ENCODE data around the gene SIPA1L2. TPM values are rescaled to one million over a fixed set of nuclear protein-coding genes. Genes with fewer than 3 reads are reported as not detected.

The SIPA1L2 gene
- total RNA-seq, 1 donor from 2014 or later = 81.4 TPM

DNA sequence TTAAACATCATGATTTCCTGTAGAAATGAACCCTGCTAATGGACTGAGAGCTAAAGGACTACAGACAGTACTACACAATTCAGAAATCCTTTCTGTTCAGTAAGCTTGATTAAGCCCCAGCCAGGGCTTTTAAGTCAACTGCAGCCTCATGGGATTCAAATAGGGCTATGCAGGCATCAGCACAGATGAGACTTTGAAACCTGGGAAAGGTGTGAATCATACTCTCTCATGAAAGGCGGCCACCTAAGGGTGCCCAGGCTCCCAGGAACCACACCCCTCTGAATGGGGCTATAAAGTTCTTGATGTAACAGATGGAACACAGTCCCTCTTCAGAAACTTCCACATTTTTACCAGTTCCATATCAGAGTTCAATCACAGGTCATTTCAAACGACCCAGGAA is 7.6 kb downstream of the SIPA1L2 start:
- Mint-ChIP-seq H3K4me3 (no peak overlapping the region), H3K4me1 (peaks cover 92% of the 10 kb centered on the region), H3K27me3 (ENCODE audit: low read depth) (no peaks in the 10 kb centered on the region), H3K27ac (peak overlapping the region; percentile 74), H3K9me3 (no peaks in the 10 kb centered on the region), H3K36me3 (no peaks in the 10 kb centered on the region)
- DNase-seq (ENCODE audit: low spot score in 2 of 2, unreplicated experiment in 2 of 2) = no peak
- TF ChIP-seq, protein P1, sequence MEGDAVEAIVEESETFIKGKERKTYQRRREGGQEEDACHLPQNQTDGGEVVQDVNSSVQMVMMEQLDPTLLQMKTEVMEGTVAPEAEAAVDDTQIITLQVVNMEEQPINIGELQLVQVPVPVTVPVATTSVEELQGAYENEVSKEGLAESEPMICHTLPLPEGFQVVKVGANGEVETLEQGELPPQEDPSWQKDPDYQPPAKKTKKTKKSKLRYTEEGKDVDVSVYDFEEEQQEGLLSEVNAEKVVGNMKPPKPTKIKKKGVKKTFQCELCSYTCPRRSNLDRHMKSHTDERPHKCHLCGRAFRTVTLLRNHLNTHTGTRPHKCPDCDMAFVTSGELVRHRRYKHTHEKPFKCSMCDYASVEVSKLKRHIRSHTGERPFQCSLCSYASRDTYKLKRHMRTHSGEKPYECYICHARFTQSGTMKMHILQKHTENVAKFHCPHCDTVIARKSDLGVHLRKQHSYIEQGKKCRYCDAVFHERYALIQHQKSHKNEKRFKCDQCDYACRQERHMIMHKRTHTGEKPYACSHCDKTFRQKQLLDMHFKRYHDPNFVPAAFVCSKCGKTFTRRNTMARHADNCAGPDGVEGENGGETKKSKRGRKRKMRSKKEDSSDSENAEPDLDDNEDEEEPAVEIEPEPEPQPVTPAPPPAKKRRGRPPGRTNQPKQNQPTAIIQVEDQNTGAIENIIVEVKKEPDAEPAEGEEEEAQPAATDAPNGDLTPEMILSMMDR (IDR thresholded peaks at IDR 0.05; ENCODE audit: unreplicated experiment) = no peak

DNA sequence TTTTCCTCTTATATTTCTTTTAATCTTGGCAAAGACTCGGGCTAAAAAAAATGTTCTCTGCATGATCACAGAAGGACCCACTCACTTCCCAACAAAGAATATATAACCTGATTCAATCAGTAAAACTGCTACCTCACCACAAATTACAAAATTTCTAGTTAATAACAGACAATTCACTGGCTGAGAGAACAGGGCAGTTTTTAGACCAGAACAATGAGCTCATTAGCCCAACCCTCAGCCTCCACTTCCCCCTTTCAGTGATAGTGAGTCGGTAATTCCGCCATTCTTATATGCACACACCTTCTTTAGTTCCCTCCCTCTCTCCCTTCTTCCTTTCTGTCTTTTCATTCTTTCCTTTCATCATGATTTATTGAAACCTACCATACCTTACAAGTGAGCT is 8.9 kb downstream of the SIPA1L2 start:
- peaks cover 89% of the 10 kb centered on the region for H3K4me1 Mint-ChIP-seq

DNA sequence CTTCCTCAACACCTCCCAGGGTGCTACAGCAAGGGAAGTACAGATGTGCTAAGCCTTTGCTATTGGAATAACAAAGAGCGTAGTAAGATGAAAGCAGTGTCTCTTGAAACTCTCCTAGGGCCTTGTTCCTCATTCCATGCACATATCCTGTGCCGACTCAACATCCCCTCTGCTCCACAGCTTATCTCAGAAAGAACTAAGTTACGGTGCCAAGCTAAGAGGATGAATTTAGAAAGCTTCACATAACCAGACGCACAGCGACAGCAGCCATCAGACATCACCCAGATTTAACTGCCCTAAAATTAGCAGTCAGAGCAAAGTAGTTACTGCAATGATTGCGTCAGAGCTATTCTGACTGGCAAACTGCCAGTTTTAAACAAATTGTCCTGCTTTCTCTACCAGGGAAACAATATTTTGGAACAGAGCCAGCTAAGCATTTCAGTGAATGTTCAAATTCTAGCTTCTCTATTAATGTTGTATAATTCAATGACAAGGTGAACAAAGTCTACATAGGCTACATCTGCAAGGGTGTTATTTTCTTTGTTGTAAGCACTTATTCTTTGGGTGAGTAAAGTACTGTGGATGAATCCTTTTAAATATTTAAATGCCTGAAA is 9.5 kb downstream of the SIPA1L2 start:
- H3K27ac Mint-ChIP-seq = peak overlapping the region; percentile 98
- H3K36me3 Mint-ChIP-seq = no peaks in the 10 kb centered on the region
- TF ChIP-seq, protein P1 (IDR thresholded peaks at IDR 0.05; ENCODE audit: unreplicated experiment) = no peak
- H3K9me3 Mint-ChIP-seq = no peaks in the 10 kb centered on the region
- H3K27me3 Mint-ChIP-seq (ENCODE audit: low read depth) = no peaks in the 10 kb centered on the region
- H3K4me1 Mint-ChIP-seq = peaks cover 89% of the 10 kb centered on the region
- peak overlapping the region; percentile 36 for H3K4me3 Mint-ChIP-seq
- peak in 1 of 2 experiments; percentile 51 for DNase-seq (ENCODE audit: low spot score in 2 of 2, unreplicated experiment in 2 of 2)

More for the DNA sequence above, 8.9 kb downstream of the SIPA1L2 start:
- Mint-ChIP-seq H3K9me3 (no peaks in the 10 kb centered on the region), H3K4me3 (no peak overlapping the region), H3K27ac (peak overlapping the region; percentile 98), H3K27me3 (ENCODE audit: low read depth) (no peaks in the 10 kb centered on the region), H3K36me3 (no peaks in the 10 kb centered on the region)
- DNase-seq (ENCODE audit: low spot score in 2 of 2, unreplicated experiment in 2 of 2) = no peak
- TF ChIP-seq, protein P1 (IDR thresholded peaks at IDR 0.05; ENCODE audit: unreplicated experiment) = no peak

DNA sequence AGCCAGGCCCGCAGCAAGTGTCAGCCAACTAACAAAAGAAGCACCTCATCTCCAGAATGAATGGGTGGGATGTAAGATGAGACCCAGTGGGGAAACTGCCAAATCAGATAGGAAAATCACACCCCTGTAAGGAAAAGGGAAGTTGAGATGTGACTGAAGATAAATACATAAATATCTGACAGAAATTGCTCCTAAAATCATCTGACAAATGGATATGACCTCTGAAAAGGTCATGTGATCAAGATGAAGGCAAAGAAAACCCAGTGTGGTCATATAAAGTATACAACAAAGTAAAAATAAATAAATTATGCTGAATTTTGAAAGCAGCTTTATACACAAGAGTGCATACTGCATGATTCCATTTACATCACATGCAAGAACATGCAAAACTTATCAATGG is 12.7 kb downstream of the SIPA1L2 start:
- H3K36me3 Mint-ChIP-seq = no peaks in the 10 kb centered on the region
- no peak overlapping the region for H3K27ac Mint-ChIP-seq
- H3K4me1 Mint-ChIP-seq = peaks cover 92% of the 10 kb centered on the region
- no peaks in the 10 kb centered on the region for H3K9me3 Mint-ChIP-seq
- TF ChIP-seq, protein P1 (IDR thresholded peaks at IDR 0.05; ENCODE audit: unreplicated experiment) = no peak
- H3K27me3 Mint-ChIP-seq (ENCODE audit: low read depth) = no peaks in the 10 kb centered on the region
- no peak for DNase-seq (ENCODE audit: low spot score in 2 of 2, unreplicated experiment in 2 of 2)
- H3K4me3 Mint-ChIP-seq = no peak overlapping the region

DNA sequence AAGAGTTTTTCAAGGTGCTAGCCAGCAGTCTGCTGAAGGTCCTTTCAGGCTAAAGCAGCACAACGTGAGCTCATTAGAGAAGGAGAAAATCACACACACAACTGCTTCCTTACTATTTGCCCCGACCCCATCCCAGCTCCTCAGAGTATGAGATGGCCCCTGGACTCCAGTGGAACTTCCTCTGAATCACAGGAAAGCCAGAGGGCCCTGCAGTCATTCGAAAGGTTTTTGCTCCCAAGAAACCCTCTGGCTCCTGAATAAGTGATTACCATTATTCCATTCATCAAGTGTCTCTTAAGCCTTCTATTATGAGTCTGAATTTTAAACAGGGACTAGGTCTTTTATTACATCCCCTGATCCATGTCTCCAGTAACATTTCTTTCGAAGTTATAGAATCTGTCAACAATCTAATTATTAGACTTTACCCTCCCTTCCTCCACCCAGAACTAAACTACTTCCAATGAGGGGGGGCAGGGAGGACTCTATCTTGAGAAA is 14.6 kb downstream of the SIPA1L2 start:
- H3K4me3 Mint-ChIP-seq = no peak overlapping the region
- DNase-seq (ENCODE audit: low spot score in 2 of 2, unreplicated experiment in 2 of 2) = no peak
- no peaks in the 10 kb centered on the region for H3K9me3 Mint-ChIP-seq
- H3K27me3 Mint-ChIP-seq (ENCODE audit: low read depth) = no peaks in the 10 kb centered on the region
- peak overlapping the region; percentile 72 for H3K27ac Mint-ChIP-seq
- TF ChIP-seq, protein P1 (IDR thresholded peaks at IDR 0.05; ENCODE audit: unreplicated experiment) = no peak
- H3K4me1 Mint-ChIP-seq = peaks cover 83% of the 10 kb centered on the region
- H3K36me3 Mint-ChIP-seq = peaks cover 9% of the 10 kb centered on the region

Data from mesothelial cell of epicardium (in vitro differentiated cells).